Coronary artery (tissue), 2 donors: ENCODE results near the gene CLEC2L.

Experiments
- DNase-seq: peaks from one replicate; pipeline ENCODE4 v3.0.0-alpha.2; 2017; ENCODE audit warnings: low spot score
- H3K27ac ChIP-seq, 2 donors: fragments of 200-600 bp; sonication (generic); one replicate each; pipeline ENCODE4 v1.5.1; 2016 to 2019
- H3K4me3 ChIP-seq: fragments of 200-600 bp; sonication (generic); 2 replicates; pipeline ENCODE4 v1.5.1; 2016; ENCODE audit warnings: mild to moderate bottlenecking, moderate library complexity
- CTCF ChIP-seq: fragments of 200-600 bp; sonication (generic); IDR thresholded peaks from one replicate; pipeline ENCODE4 v1.5.1; 2019; ENCODE audit warnings: antibody characterized with exemption

Gene CLEC2L

DNA sequence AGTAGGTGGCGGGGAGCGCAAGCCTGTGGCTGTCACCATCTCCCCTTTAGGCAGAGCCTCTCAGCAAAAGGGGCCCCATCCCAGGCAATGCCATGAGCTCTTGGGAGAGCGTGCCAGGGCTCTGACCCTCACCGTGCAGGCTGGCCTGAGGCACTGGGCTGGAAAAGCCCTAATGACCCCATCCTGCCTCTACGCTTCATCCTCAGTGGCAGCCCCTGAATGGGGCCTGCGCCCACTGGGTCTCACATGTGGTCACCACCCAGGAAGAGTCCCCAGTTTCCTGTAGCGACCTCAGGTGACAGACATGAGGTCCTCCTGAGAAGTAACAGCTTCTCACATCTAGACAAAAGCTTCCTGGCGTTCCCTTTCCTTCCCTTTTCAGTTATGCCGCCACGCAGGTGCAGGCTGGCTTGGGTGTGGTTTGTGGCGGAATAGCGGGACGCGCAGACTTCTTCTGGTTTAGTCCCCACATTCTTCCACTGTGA lies 59.2 kb downstream of the CLEC2L start:
- no peak for DNase-seq
- H3K27ac ChIP-seq: no peak overlapping the region
- no peak overlapping the region for H3K4me3 ChIP-seq
- TF ChIP-seq CTCF: no peak

GRCh38 chr7:139583826-139584553 lies 60.5 kb downstream of the CLEC2L start:
- Histone ChIP-seq H3K27ac (no peak overlapping the region), H3K4me3 (no peak overlapping the region)
- TF ChIP-seq CTCF: no peak
- DNase-seq: no peak

- TF ChIP-seq CTCF: no peak
Measured at GRCh38 chr7:139585042-139585441, 61.6 kb downstream of the CLEC2L start.

GRCh38 chr7:139586286-139586685 lies 62.8 kb downstream of the CLEC2L start:
- Histone ChIP-seq H3K4me3 (no peak overlapping the region), H3K27ac (no peak overlapping the region)
- DNase-seq: no peak
- TF ChIP-seq CTCF: no peak

More at GRCh38 chr7:139585042-139585441, 61.6 kb downstream of the CLEC2L start:
- no peak for DNase-seq
- H3K4me3 ChIP-seq: no peak overlapping the region
- H3K27ac ChIP-seq: no peak overlapping the region

- H3K27ac ChIP-seq: no peak overlapping the region
- DNase-seq: no peak
- TF ChIP-seq CTCF: no peak
- H3K4me3 ChIP-seq: no peak overlapping the region
Measured at GRCh38 chr7:139587535-139587934, 64.0 kb downstream of the CLEC2L start.

DNA sequence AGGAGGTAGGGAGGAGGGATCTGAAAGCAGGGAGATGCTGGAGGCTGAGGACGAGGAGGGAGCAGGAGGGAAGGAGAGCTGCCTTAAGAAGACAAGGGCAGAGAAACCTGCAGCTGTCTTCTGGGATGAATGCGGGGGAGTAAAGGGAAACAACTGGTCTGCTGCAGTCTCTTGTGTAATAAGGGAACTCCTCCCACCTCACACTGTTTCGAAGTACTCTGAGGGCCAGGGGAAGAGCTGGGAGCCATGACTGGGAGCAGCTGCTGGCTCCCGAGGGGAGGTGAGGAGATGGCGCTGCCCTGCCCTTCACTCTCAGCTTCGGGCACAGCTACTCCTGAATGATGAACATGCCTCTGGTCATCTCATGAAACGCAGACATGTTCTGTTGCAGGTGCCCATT lies 65.1 kb downstream of the CLEC2L start:
- no peak for DNase-seq
- TF ChIP-seq CTCF: no peak
- H3K4me3 ChIP-seq: no peak overlapping the region
- H3K27ac ChIP-seq: no peak overlapping the region

DNA sequence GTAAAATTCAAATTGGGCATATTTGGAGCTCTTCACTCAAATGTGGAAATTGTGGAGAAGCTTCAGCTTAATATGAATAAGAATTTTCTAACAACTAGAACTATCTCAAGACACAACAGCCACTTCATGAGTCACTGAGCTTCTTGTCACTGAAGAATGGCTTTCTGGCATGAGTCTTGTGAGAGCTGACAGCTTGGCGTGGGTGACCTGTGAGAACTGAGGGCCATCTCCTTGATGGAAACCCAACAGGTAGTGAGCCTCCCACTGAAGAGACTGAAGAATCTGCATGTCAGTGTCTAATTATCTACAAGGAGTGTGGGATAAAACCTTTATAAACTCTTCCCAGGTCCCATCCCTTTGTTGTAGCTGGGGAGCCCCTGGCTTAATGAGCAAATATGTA lies 66.0 kb downstream of the CLEC2L start:
- no peak for DNase-seq
- Histone ChIP-seq H3K4me3 (no peak overlapping the region), H3K27ac (no peak overlapping the region)
- TF ChIP-seq CTCF: no peak
